HG02623 (cell line): ENCODE data around the gene IKZF2.

Experiments used
- ATAC-seq: cut with Tn5 transposase; IDR thresholded peaks from one replicate; pipeline ENCODE4 v1.9.1; 2021; ENCODE audit warnings: moderate library complexity; ENCODE audit not compliant: unreplicated experiment

Gene IKZF2

GRCh38 chr2:213151437-213152064 lies at the start of gene IKZF2:
Gene IKZF2 (minus strand): TSS chr2:213151612. CDS start chr2:213148629, 2,983 bp downstream.
- ATAC-seq = peak; percentile 72

GRCh38 chr2:213199871-213200270 lies 48.5 kb upstream of the IKZF2 start:
- no peak for ATAC-seq

- ATAC-seq = no peak
Measured at GRCh38 chr2:213189001-213189899, 37.8 kb upstream of the IKZF2 start.

- ATAC-seq = no peak
Measured at GRCh38 chr2:213188533-213188867, 37.1 kb upstream of the IKZF2 start.

GRCh38 chr2:213187833-213188532 lies 36.6 kb upstream of the IKZF2 start:
- ATAC-seq = no peak

GRCh38 chr2:213187386-213187785 lies 36.0 kb upstream of the IKZF2 start:
- no peak for ATAC-seq

GRCh38 chr2:213185147-213185822 lies 33.9 kb upstream of the IKZF2 start:
- peak; percentile 96 for ATAC-seq

- no peak for ATAC-seq
Measured at GRCh38 chr2:213181712-213182111, 30.3 kb upstream of the IKZF2 start.

- no peak for ATAC-seq
Measured at GRCh38 chr2:213177679-213178078, 26.3 kb upstream of the IKZF2 start.

GRCh38 chr2:213175673-213176247 lies 24.3 kb upstream of the IKZF2 start:
- no peak for ATAC-seq

- ATAC-seq = no peak
Measured at GRCh38 chr2:213172641-213173040, 21.2 kb upstream of the IKZF2 start.

GRCh38 chr2:213171147-213171546 lies 19.7 kb upstream of the IKZF2 start:
- ATAC-seq = no peak

- ATAC-seq = no peak
Measured at GRCh38 chr2:213167271-213167930, 16.0 kb upstream of the IKZF2 start.

GRCh38 chr2:213166109-213166508 lies 14.7 kb upstream of the IKZF2 start:
- ATAC-seq = peak; percentile 98

- no peak for ATAC-seq
Measured at GRCh38 chr2:213164263-213164662, 12.9 kb upstream of the IKZF2 start.

GRCh38 chr2:213162516-213163118 lies 11.2 kb upstream of the IKZF2 start:
- ATAC-seq = no peak

GRCh38 chr2:213161759-213162515 lies 10.5 kb upstream of the IKZF2 start:
- ATAC-seq = no peak

- ATAC-seq = no peak
Measured at GRCh38 chr2:213159768-213160167, 8.4 kb upstream of the IKZF2 start.

- ATAC-seq = peak; percentile 82
Measured at GRCh38 chr2:213157242-213157641, 5.8 kb upstream of the IKZF2 start.
